Panc1 (cell line): Measurements from ENCODE around the gene IQCN. TPM values are rescaled to one million over a fixed set of nuclear protein-coding genes. Genes with fewer than 3 reads are reported as not detected.

ENCODE experiments used
- ATAC-seq: fragments of 200-7000 bp; cut with Tn5 transposase; 2 replicates; pipeline ENCODE4 v1.9.1; 2020; ENCODE audit warnings: mild to moderate bottlenecking, moderate library complexity
- BruUV-seq: library from RNA; stranded (reverse); fragments of 400-500 nt; replicated peaks from 2 replicates; lab custom pipeline; 2021; lab: Mats Ljungman, UMichigan
- CTCF ChIA-PET: fragments of 300-600 bp; sonication (Branson Sonifier 250); formaldehyde crosslinking; loops from one replicate; lab custom pipeline; 2022; ENCODE audit warnings: antibody characterized with exemption; lab: Charles Lee
- POLR2A ChIA-PET: fragments of 300-600 bp; sonication (Branson Sonifier 250); formaldehyde crosslinking; loops from one replicate; lab custom pipeline; 2022; ENCODE audit warnings: antibody characterized with exemption; lab: Charles Lee
- DNase-seq: peaks from one replicate; pipeline ENCODE4 v3.0.0-alpha.2; 2010; ENCODE audit warnings: low read depth, low spot score
- H3K27ac ChIP-seq: 2 replicates; pipeline ENCODE4 v1.5.1; 2011; ENCODE audit warnings: mild to moderate bottlenecking, low read length, inconsistent platforms
- H3K27me3 ChIP-seq: fragments of 200-500 bp; sonication (Bioruptor generic); 2 replicates; pipeline ENCODE4 v1.6.0; 2014; ENCODE audit warnings: low read length, inconsistent platforms; ENCODE audit not compliant: control insufficient read depth, insufficient read depth
- H3K36me3 ChIP-seq: fragments of 200-500 bp; sonication (Bioruptor generic); 2 replicates; pipeline ENCODE4 v1.5.1; 2014; ENCODE audit warnings: inconsistent platforms, mild to moderate bottlenecking, low read length, moderate library complexity; ENCODE audit not compliant: control insufficient read depth, insufficient read depth
- H3K4me1 ChIP-seq: 2 replicates; pipeline ENCODE4 v1.5.1; 2011; ENCODE audit warnings: inconsistent platforms, mild to moderate bottlenecking, low read length, moderate library complexity; ENCODE audit not compliant: control insufficient read depth, insufficient read depth
- H3K4me3 ChIP-seq, 2 experiments: 2 replicates each; pipeline ENCODE4 v1.5.1; 2011 to 2012; ENCODE audit warnings: low read depth in 2 of 2, low read length in 2 of 2, mild to moderate bottlenecking in 2 of 2, inconsistent platforms in 1 of 2, moderate library complexity in 1 of 2
- H3K9me3 ChIP-seq: fragments of 200-500 bp; sonication (Bioruptor generic); 2 replicates; pipeline ENCODE4 v1.5.1; 2014; ENCODE audit warnings: low read depth, mild to moderate bottlenecking, inconsistent platforms, low read length, moderate library complexity; ENCODE audit not compliant: control insufficient read depth, insufficient read depth
- POLR2AphosphoS5 ChIP-seq: IDR thresholded peaks from 2 replicates; pipeline ENCODE4 v1.6.1; 2012; ENCODE audit warnings: mild to moderate bottlenecking, low read depth, low read length, moderate library complexity
- SIN3A ChIP-seq: IDR thresholded peaks from 2 replicates; pipeline ENCODE4 v1.6.1; 2012; ENCODE audit warnings: low read depth, mild to moderate bottlenecking, low read length, moderate library complexity, borderline replicate concordance; ENCODE audit not compliant: insufficient read depth
- TCF7L2 ChIP-seq: IDR thresholded peaks from 2 replicates; pipeline ENCODE4 v1.6.1; 2011; ENCODE audit warnings: mild to moderate bottlenecking, low read depth, low read length, inconsistent platforms
- in situ Hi-C: cut with HindIII; loops from 2 replicates; pipeline ENCODE4 v1.10.0; 2016; ENCODE audit warnings: low sequenced_read_pairs, low pct_unique_long_range_greater_than_20kb
- intact Hi-C: fragments of 100-400 bp; cut with micrococcal nuclease; formaldehyde crosslinking; loops from one replicate; pipeline ENCODE4 v1.10.0; 2022; ENCODE audit not compliant: unreplicated experiment
- total RNA-seq: library from RNA; stranded (reverse); gene quantifications from one replicate; pipeline ENCODE4 v1.2.1, GENCODE V29; 2021; ENCODE audit not compliant: unreplicated experiment
- TF ChIP-seq, protein P1 (sequence below): fragments of 450-650 bp; IDR thresholded peaks from 2 replicates; pipeline ENCODE4 v1.5.1; 2017; ENCODE audit warnings: mild to moderate bottlenecking
- TF ChIP-seq, protein P2 (sequence below), 2 experiments: IDR thresholded peaks; 2 replicates each; pipeline ENCODE4 v1.6.1; 2011 to 2012; ENCODE audit warnings: low read depth in 2 of 2, control low read depth in 1 of 2, low read length in 1 of 2, mild to moderate bottlenecking in 1 of 2, moderate library complexity in 1 of 2; ENCODE audit not compliant: insufficient read depth in 1 of 2

Gene IQCN
- total RNA-seq, 1 experiment from 2014 or later: 2.5 TPM

DNA sequence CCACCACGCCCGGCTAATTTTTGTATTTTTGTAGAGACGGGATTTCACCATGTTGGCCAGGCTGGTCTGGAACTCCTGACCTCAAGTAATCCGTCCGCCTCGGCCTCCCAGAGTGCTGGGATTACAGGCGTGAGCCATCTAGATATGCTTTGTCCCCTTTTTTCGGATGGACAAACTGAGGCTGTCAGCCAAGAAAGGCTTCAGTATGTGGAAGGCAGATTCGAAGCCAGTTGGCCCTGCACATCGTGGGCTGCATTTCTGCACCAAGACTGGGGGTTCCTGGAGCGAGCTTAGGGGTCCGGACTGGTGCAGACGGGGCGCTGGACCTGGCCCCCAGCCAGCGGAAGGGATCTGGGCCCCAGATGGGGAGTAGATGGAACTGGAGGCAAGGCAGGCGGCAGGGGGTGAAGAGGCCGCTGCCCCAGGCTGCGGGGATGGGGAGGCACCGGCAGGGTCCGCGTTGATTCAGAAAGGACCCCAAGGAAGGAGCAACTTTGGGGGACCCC is 16.8 kb upstream of the IQCN start:
- Histone ChIP-seq H3K27ac (peak overlapping the region; percentile 90), H3K4me1 (peaks cover 23% of the 10 kb centered on the region), H3K27me3 (no peaks in the 10 kb centered on the region), H3K4me3 (peak overlapping the region; percentile 43 to 68), H3K9me3 (no peaks in the 10 kb centered on the region), H3K36me3 (no peaks in the 10 kb centered on the region)
- in situ Hi-C loops (no loop called here), intact Hi-C loops (no loop called here)
- no TSS peak for BruUV-seq
- CTCF ChIA-PET: no interaction called here
- no peak for DNase-seq
- no peak for TF ChIP-seq TCF7L2
- no peak for TF ChIP-seq SIN3A
- TF ChIP-seq POLR2AphosphoS5: no peak
- TF ChIP-seq, protein P1, sequence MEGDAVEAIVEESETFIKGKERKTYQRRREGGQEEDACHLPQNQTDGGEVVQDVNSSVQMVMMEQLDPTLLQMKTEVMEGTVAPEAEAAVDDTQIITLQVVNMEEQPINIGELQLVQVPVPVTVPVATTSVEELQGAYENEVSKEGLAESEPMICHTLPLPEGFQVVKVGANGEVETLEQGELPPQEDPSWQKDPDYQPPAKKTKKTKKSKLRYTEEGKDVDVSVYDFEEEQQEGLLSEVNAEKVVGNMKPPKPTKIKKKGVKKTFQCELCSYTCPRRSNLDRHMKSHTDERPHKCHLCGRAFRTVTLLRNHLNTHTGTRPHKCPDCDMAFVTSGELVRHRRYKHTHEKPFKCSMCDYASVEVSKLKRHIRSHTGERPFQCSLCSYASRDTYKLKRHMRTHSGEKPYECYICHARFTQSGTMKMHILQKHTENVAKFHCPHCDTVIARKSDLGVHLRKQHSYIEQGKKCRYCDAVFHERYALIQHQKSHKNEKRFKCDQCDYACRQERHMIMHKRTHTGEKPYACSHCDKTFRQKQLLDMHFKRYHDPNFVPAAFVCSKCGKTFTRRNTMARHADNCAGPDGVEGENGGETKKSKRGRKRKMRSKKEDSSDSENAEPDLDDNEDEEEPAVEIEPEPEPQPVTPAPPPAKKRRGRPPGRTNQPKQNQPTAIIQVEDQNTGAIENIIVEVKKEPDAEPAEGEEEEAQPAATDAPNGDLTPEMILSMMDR: no peak
- TF ChIP-seq, protein P2, sequence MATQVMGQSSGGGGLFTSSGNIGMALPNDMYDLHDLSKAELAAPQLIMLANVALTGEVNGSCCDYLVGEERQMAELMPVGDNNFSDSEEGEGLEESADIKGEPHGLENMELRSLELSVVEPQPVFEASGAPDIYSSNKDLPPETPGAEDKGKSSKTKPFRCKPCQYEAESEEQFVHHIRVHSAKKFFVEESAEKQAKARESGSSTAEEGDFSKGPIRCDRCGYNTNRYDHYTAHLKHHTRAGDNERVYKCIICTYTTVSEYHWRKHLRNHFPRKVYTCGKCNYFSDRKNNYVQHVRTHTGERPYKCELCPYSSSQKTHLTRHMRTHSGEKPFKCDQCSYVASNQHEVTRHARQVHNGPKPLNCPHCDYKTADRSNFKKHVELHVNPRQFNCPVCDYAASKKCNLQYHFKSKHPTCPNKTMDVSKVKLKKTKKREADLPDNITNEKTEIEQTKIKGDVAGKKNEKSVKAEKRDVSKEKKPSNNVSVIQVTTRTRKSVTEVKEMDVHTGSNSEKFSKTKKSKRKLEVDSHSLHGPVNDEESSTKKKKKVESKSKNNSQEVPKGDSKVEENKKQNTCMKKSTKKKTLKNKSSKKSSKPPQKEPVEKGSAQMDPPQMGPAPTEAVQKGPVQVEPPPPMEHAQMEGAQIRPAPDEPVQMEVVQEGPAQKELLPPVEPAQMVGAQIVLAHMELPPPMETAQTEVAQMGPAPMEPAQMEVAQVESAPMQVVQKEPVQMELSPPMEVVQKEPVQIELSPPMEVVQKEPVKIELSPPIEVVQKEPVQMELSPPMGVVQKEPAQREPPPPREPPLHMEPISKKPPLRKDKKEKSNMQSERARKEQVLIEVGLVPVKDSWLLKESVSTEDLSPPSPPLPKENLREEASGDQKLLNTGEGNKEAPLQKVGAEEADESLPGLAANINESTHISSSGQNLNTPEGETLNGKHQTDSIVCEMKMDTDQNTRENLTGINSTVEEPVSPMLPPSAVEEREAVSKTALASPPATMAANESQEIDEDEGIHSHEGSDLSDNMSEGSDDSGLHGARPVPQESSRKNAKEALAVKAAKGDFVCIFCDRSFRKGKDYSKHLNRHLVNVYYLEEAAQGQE (IDR thresholded peaks at IDR 0.05; ENCODE audit: insufficient read depth in 1 of 2, low read depth in 2 of 2, low read length in 1 of 2): no peak
- ATAC-seq: no peak
- POLR2A ChIA-PET: interaction anchor here (2.7 kb wide), 1 partner anchor 10 kb away, joined by 22 read pairs; the partner anchor contains the start of gene JUND

DNA sequence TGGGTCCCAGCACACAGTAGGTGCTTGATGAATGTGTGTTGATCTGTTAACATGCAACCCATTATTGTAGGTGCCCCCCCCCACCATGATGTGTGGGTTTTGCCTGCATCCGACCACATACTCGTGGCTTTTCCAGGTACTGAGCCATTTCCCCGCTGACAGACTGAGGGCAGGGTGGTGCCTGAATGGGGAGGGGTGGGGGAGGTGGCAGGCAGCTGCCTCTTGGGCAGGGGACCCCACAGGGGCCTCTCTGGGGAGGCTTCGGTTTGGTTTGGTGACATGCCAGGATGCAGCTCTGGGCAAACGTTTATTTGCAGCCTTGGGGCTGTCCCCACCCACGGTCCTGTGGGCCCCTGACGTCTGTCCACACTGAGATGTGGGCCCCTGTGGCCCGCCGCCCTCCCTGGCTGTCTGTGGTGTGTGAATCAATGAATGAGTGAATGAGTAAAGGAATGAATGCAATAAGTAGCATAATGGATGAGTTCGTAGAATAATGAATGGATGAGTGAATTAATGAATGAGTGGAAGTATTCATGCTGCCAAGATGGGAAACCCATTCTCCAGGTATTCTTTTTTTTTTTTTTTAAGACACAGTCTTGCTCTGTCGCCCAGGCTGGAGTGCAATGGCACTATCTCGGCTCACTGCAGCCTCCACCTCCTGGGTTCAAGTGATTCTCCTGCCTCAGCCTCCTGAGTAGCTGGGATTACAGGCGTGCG is 16.2 kb upstream of the IQCN start:
- ChIA-PET CTCF (no interaction called here), POLR2A (no interaction called here)
- TF ChIP-seq POLR2AphosphoS5: no peak
- TF ChIP-seq, protein P2 (IDR thresholded peaks at IDR 0.05; ENCODE audit: insufficient read depth in 1 of 2, low read depth in 2 of 2, low read length in 1 of 2): no peak
- Histone ChIP-seq H3K36me3 (no peaks in the 10 kb centered on the region), H3K27ac (peak overlapping the region; percentile 90), H3K4me3 (no peak overlapping the region), H3K27me3 (no peaks in the 10 kb centered on the region), H3K9me3 (no peaks in the 10 kb centered on the region), H3K4me1 (peaks cover 23% of the 10 kb centered on the region)
- in situ Hi-C loops: no loop called here
- ATAC-seq (no peak), DNase-seq (no peak)
- intact Hi-C loops: no loop called here
- no TSS peak for BruUV-seq
